Endothelial cell of umbilical vein (primary cell): Measurements from ENCODE around the gene SLC7A10. TPM values are rescaled to one million over a fixed set of nuclear protein-coding genes. Genes with fewer than 3 reads are reported as not detected.

Experiments
- BruUV-seq: library from RNA; stranded (reverse); fragments of 400-500 nt; replicated peaks from 2 replicates; lab custom pipeline; 2021; lab: Mats Ljungman, UMichigan
- CTCF ChIA-PET: fragments of 300-600, 350-600 bp; sonication (Branson Sonifier 250); formaldehyde crosslinking; loops from one replicate; lab custom pipeline; 2021; ENCODE audit warnings: antibody characterized with exemption, inconsistent platforms; lab: Charles Lee
- POLR2A ChIA-PET: fragments of 300-600, 350-600 bp; sonication (Branson Sonifier 250); formaldehyde crosslinking; loops from one replicate; lab custom pipeline; 2021; ENCODE audit warnings: antibody characterized with exemption, inconsistent platforms; lab: Charles Lee
- DNase-seq: peaks from one replicate; pipeline ENCODE4 v3.0.0-alpha.2; 2011; ENCODE audit warnings: low read depth, low spot score
- FAIRE-seq: peaks from 2 replicates; lab custom pipeline; 2011; peaks lifted over from hg19 to GRCh38; lab: Jason Lieb, UNC
- H2AFZ ChIP-seq: 2 replicates; pipeline ENCODE4 v1.6.0; 2012; ENCODE audit warnings: low read depth, low read length, control low read depth, inconsistent platforms
- H3K27ac ChIP-seq: 2 replicates; pipeline ENCODE4 v1.5.1; 2011; ENCODE audit warnings: low read depth, mild to moderate bottlenecking, control low read depth, low read length, moderate library complexity; ENCODE audit not compliant: insufficient read depth
- H3K27me3 ChIP-seq, 2 experiments: 2 replicates each; pipeline versions ENCODE4 v1.6.0 to v1.6.1; 2011; ENCODE audit warnings: low read length in 2 of 2, mixed read lengths in 1 of 2; ENCODE audit not compliant: control insufficient read depth in 2 of 2, insufficient read depth in 2 of 2
- H3K36me3 ChIP-seq, 2 experiments: 2 replicates in 1 of 2; 3 replicates in 1 of 2; pipeline ENCODE4 v1.5.1; 2011; ENCODE audit warnings: low read length in 2 of 2, mild to moderate bottlenecking in 1 of 2, moderate library complexity in 1 of 2; ENCODE audit not compliant: control insufficient read depth in 2 of 2, insufficient read depth in 2 of 2; ENCODE audit errors: extremely low read depth in 1 of 2
- H3K4me1 ChIP-seq: 3 replicates; pipeline ENCODE4 v1.5.1; 2011; ENCODE audit warnings: mild to moderate bottlenecking, low read length; ENCODE audit not compliant: control insufficient read depth, insufficient read depth; ENCODE audit errors: extremely low read depth
- H3K4me2 ChIP-seq: 2 replicates; pipeline ENCODE4 v1.6.1; 2011; ENCODE audit warnings: low read length, control low read depth, mixed read lengths; ENCODE audit not compliant: insufficient read depth
- H3K4me3 ChIP-seq, 3 experiments: fragments of 200-600 bp in 1 of 3; sonication (generic), shearing (Covaris generic) in 1 of 3; replicated peaks in 1 of 3; 2 replicates each; pipeline ENCODE4 v1.5.1; 2011 to 2016; ENCODE audit warnings: control low read depth in 3 of 3, low read length in 3 of 3, mild to moderate bottlenecking in 2 of 3, inconsistent platforms in 1 of 3, low read depth in 1 of 3, moderate library complexity in 1 of 3; ENCODE audit not compliant: insufficient read depth in 1 of 3
- H3K79me2 ChIP-seq: 2 replicates; pipeline ENCODE4 v1.6.0; 2012; ENCODE audit warnings: low read length, inconsistent platforms; ENCODE audit not compliant: control insufficient read depth, insufficient read depth
- H3K9ac ChIP-seq: replicated peaks from 2 replicates; pipeline ENCODE3; 2011; ENCODE audit warnings: low read length, control low read depth; ENCODE audit not compliant: insufficient read depth; ENCODE audit errors: extremely low read depth
- H3K9me1 ChIP-seq: replicated peaks from 3 replicates; pipeline ENCODE4 v1.6.0; 2011; ENCODE audit warnings: mild to moderate bottlenecking, low read length; ENCODE audit not compliant: control insufficient read depth, insufficient read depth; ENCODE audit errors: extremely low read depth
- H3K9me3 ChIP-seq: replicated peaks from 2 replicates; pipeline ENCODE4 v1.5.1; 2012; ENCODE audit warnings: low read length, inconsistent platforms; ENCODE audit not compliant: control insufficient read depth, insufficient read depth
- H4K20me1 ChIP-seq: replicated peaks from 2 replicates; pipeline ENCODE3; 2011; ENCODE audit warnings: mild to moderate bottlenecking, low read length; ENCODE audit not compliant: control insufficient read depth, insufficient read depth; ENCODE audit errors: extremely low read depth
- FOS ChIP-seq: IDR thresholded peaks from 2 replicates; pipeline ENCODE4 v1.6.1; 2011; ENCODE audit warnings: mild to moderate bottlenecking, low read length, moderate library complexity, borderline replicate concordance; ENCODE audit not compliant: insufficient read depth
- GATA2 ChIP-seq: IDR thresholded peaks from 2 replicates; pipeline ENCODE4 v1.7.0; 2011; ENCODE audit warnings: low read depth, mild to moderate bottlenecking, moderate library complexity, mixed read lengths, low read length; ENCODE audit not compliant: insufficient read length, insufficient read depth
- JUN ChIP-seq: IDR thresholded peaks from 2 replicates; pipeline ENCODE4 v1.6.1; 2011; ENCODE audit warnings: borderline replicate concordance, low read depth; ENCODE audit not compliant: insufficient read length, insufficient read depth
- MYC ChIP-seq: IDR thresholded peaks from one replicate; pipeline ENCODE4 v1.6.1; 2011; ENCODE audit warnings: mild to moderate bottlenecking, low read depth, low read length
- POLR2AphosphoS5 ChIP-seq: IDR thresholded peaks from 2 replicates; pipeline ENCODE4 v1.6.1; 2012; ENCODE audit warnings: low read depth, mild to moderate bottlenecking, control low read depth, low read length, moderate library complexity; ENCODE audit not compliant: insufficient read depth
- dilution Hi-C: fragments of 300-500 bp; cut with MboI; formaldehyde crosslinking; loops from one replicate; pipeline ENCODE4 v1.15.0; 2019; ENCODE audit warnings: low sequenced_read_pairs; ENCODE audit not compliant: extremely low pct_ligation_motif_present
- intact Hi-C: fragments of 100-400 bp; cut with micrococcal nuclease; formaldehyde crosslinking; loops from one replicate; pipeline ENCODE4 v1.10.0; 2022
- polyA plus RNA-seq, 4 experiments: library from polyadenylated mRNA; depleted of rRNA in 3 of 4; stranded (reverse) in 3 of 4; unstranded in 1 of 4; fragments of >200 nt; gene quantifications; 2 replicates each; pipeline versions ENCODE4 v1.2.1 to v1.2.3, GENCODE V29; 2011 to 2012; ENCODE audit warnings: missing spikeins in 1 of 4
- total RNA-seq: library from RNA; stranded (reverse); gene quantifications from 2 replicates; pipeline ENCODE4 v1.2.3, GENCODE V29; 2021

SLC7A10 gene
- total and polyA plus RNA-seq, 2 donors (not counting 3 experiments of a cell fraction or from before 2014, with no cell fraction given): not detected

DNA sequence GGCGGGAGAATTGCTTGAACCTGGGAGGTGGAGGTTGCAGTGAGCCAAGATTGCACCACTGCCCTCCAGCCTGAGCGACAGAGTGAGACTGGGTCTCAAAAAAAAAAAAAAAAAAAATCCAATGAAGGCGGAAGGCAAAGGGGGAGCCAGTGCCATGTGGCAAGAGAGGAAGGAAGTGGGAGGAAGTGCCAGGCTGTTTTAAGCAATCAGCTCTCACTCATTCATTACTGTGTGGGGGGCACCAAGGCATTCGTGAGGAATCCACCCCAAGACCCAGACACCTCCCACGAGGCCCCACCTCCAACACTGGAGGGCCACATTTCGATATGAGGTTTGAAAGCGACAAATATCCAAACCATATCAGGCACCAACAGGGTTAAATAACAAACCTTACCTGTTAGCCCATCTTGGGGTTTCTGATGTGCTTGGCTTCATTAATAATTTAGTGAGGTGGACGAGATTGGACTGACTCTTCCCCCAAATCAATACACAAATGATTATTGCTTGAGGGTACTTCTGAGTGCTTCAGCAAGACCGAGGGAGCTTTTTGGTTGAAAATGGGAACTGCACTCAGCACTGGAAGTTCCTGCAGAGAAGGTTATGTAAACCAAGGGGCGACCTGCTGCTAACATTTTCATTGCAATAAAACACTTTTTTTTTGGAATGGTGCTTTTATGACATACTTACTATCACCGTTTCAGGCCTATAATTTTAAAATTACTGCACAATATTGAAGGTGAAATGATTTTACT lies 39.0 kb downstream of the SLC7A10 start:
- Histone ChIP-seq H3K9me1 (no peaks in the 10 kb centered on the region), H4K20me1 (no peaks in the 10 kb centered on the region), H3K4me1 (no peaks in the 10 kb centered on the region), H3K9ac (no peak overlapping the region), H3K79me2 (no peaks in the 10 kb centered on the region), H3K27ac (no peak overlapping the region), H3K9me3 (no peaks in the 10 kb centered on the region), H3K4me2 (no peak overlapping the region), H3K36me3 (no peaks in the 10 kb centered on the region), H3K4me3 (no peak overlapping the region), H3K27me3 (no peaks in the 10 kb centered on the region), H2AFZ (no peak overlapping the region)
- DNase-seq (no peak), FAIRE-seq (peak; percentile 15)
- intact Hi-C loops (no loop called here), dilution Hi-C loops (no loop called here)
- TF ChIP-seq POLR2AphosphoS5: no peak
- TF ChIP-seq FOS: no peak
- TF ChIP-seq JUN: no peak
- TF ChIP-seq GATA2: no peak
- TF ChIP-seq MYC: no peak
- CTCF ChIA-PET: interaction anchor here (0.7 to 5.3 kb wide), 6 partner anchors 12 to 189 kb away, joined by 3 to 113 read pairs (median 4); no protein-coding TSS in a partner anchor
- no TSS peak for BruUV-seq
- POLR2A ChIA-PET: no interaction called here
